MCF 10A (cell line): Measurements from ENCODE around the gene TRMT112. TPM values are rescaled to one million over a fixed set of nuclear protein-coding genes. Genes with fewer than 3 reads are reported as not detected.

Experiments
- BruUV-seq: library from RNA; stranded (reverse); fragments of 400-500 nt; replicated peaks from 2 replicates; lab custom pipeline; 2021; lab: Mats Ljungman, UMichigan
- CTCF ChIA-PET: fragments of 300-600 bp; sonication (Branson Sonifier 250); formaldehyde crosslinking; extraction: SDS; loops from one replicate; lab custom pipeline; 2021; ENCODE audit warnings: antibody characterized with exemption, inconsistent platforms; lab: Yijun Ruan, JAX
- POLR2A ChIA-PET: fragments of 300-600, 350-650 bp; sonication (Branson Sonifier 250); formaldehyde crosslinking; extraction: SDS; loops from one replicate; lab custom pipeline; 2020; ENCODE audit warnings: antibody characterized with exemption, inconsistent platforms; lab: Yijun Ruan, JAX
- DNase-seq: peaks from one replicate; pipeline ENCODE4 v3.0.0-alpha.2; 2018; ENCODE audit not compliant: unreplicated experiment
- H3K27ac Mint-ChIP-seq: one replicate; pipeline ENCODE4 v1.8.0; 2022; ENCODE audit warnings: mild to moderate bottlenecking, low read depth, mixed read lengths; ENCODE audit not compliant: unreplicated experiment
- H3K27me3 Mint-ChIP-seq: one replicate; pipeline ENCODE4 v1.8.0; 2022; ENCODE audit warnings: mixed read lengths; ENCODE audit not compliant: insufficient read depth, unreplicated experiment
- H3K36me3 Mint-ChIP-seq: one replicate; pipeline ENCODE4 v1.8.0; 2022; ENCODE audit warnings: mild to moderate bottlenecking, moderate library complexity, mixed read lengths; ENCODE audit not compliant: insufficient read depth, unreplicated experiment
- H3K4me1 Mint-ChIP-seq: one replicate; pipeline ENCODE4 v1.8.0; 2022; ENCODE audit warnings: mixed read lengths; ENCODE audit not compliant: insufficient read depth, unreplicated experiment
- H3K4me3 Mint-ChIP-seq: one replicate; pipeline ENCODE4 v1.8.0; 2022; ENCODE audit warnings: mild to moderate bottlenecking, moderate library complexity, mixed read lengths; ENCODE audit not compliant: unreplicated experiment
- H3K9me3 Mint-ChIP-seq: one replicate; pipeline ENCODE4 v1.8.0; 2022; ENCODE audit warnings: mixed read lengths; ENCODE audit not compliant: unreplicated experiment
- intact Hi-C: fragments of 100-400 bp; cut with micrococcal nuclease; formaldehyde crosslinking; loops from 2 replicates; pipeline ENCODE4 v1.14.1; 2022
- total RNA-seq: library from RNA; stranded (reverse); gene quantifications from 2 replicates; pipeline ENCODE4 v1.2.3, GENCODE V29; 2022
- TF ChIP-seq, protein P1 (sequence below): fragments of 200-600 bp; IDR thresholded peaks from one replicate; pipeline ENCODE4 v1.8.0; 2022; ENCODE audit warnings: antibody characterized with exemption, mild to moderate bottlenecking; ENCODE audit not compliant: unreplicated experiment

TRMT112 gene
- total RNA-seq, 1 experiment from 2014 or later, result 284 TPM

DNA sequence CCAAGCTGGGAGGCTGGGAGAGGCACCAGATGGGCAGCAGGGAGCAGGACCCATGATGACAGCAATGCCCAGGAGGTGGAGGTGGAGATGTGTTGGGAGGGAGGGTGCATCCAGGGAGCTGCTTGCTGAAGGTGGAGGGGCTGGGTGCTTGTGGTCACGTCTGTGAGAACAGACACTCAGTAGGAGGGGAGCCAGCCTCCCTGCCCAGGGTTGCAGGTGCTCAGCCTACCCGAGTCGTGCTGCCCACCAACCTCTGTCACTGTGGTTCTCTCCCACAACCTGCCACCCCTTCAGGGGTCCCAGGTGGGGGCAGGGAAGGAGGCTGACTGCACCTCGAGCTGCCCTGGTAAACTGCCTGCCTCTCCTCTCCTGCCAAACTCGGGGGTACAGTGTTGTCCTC is 6.0 kb upstream of the TRMT112 start:
- Mint-ChIP-seq H3K27me3 (no peaks in the 10 kb centered on the region), H3K4me1 (peaks cover 40% of the 10 kb centered on the region), H3K4me3 (no peak overlapping the region), H3K36me3 (peaks cover 27% of the 10 kb centered on the region), H3K27ac (peak overlapping the region; percentile 94), H3K9me3 (no peaks in the 10 kb centered on the region)
- no peak for DNase-seq
- intact Hi-C loops, result no loop called here
- TF ChIP-seq, protein P1, sequence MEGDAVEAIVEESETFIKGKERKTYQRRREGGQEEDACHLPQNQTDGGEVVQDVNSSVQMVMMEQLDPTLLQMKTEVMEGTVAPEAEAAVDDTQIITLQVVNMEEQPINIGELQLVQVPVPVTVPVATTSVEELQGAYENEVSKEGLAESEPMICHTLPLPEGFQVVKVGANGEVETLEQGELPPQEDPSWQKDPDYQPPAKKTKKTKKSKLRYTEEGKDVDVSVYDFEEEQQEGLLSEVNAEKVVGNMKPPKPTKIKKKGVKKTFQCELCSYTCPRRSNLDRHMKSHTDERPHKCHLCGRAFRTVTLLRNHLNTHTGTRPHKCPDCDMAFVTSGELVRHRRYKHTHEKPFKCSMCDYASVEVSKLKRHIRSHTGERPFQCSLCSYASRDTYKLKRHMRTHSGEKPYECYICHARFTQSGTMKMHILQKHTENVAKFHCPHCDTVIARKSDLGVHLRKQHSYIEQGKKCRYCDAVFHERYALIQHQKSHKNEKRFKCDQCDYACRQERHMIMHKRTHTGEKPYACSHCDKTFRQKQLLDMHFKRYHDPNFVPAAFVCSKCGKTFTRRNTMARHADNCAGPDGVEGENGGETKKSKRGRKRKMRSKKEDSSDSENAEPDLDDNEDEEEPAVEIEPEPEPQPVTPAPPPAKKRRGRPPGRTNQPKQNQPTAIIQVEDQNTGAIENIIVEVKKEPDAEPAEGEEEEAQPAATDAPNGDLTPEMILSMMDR, result no peak
- POLR2A ChIA-PET, result interaction anchor here (0.9 to 5.3 kb wide), 6 partner anchors 10 to 54 kb away, joined by 5 to 89 read pairs (median 8); partner anchors contain the start of gene ESRRA
- CTCF ChIA-PET, result interaction anchor here (0.9 to 4.5 kb wide), 4 partner anchors 8 to 37 kb away, joined by 3 to 33 read pairs (median 18); no protein-coding TSS in a partner anchor
- BruUV-seq, result no TSS peak

DNA sequence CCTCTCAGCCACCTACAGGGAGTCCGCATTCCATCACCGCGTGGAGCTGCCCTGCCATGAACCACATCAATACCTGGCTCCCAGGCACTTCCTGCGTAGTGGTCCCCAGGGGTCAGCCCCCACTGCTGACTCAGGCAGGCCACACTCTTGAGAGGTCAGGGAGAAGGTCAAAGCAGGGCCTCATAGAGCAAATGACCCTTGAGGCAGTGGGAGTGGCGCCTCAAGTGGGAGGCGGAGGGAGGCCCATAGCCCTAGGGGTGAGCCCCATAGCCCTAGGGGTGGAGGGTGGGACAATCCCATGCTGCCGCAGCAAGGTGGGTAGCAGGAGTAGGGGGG is 5.5 kb upstream of the TRMT112 start:
- H3K4me1 Mint-ChIP-seq, result peaks cover 40% of the 10 kb centered on the region
- no peaks in the 10 kb centered on the region for H3K27me3 Mint-ChIP-seq
- no peak for DNase-seq
- no TSS peak for BruUV-seq
- H3K4me3 Mint-ChIP-seq, result no peak overlapping the region
- POLR2A ChIA-PET, result interaction anchor here (0.6 to 5.3 kb wide), 6 partner anchors 10 to 83 kb away, joined by 3 to 89 read pairs (median 6); partner anchors contain the start of gene ESRRA
- H3K9me3 Mint-ChIP-seq, result no peaks in the 10 kb centered on the region
- no peak overlapping the region for H3K27ac Mint-ChIP-seq
- H3K36me3 Mint-ChIP-seq, result peaks cover 30% of the 10 kb centered on the region
- TF ChIP-seq, protein P1, result no peak
- intact Hi-C loops, result no loop called here
- CTCF ChIA-PET, result interaction anchor here (1.1 to 4.5 kb wide), 3 partner anchors 9 to 73 kb away, joined by 3 to 33 read pairs (median 32); no protein-coding TSS in a partner anchor

DNA sequence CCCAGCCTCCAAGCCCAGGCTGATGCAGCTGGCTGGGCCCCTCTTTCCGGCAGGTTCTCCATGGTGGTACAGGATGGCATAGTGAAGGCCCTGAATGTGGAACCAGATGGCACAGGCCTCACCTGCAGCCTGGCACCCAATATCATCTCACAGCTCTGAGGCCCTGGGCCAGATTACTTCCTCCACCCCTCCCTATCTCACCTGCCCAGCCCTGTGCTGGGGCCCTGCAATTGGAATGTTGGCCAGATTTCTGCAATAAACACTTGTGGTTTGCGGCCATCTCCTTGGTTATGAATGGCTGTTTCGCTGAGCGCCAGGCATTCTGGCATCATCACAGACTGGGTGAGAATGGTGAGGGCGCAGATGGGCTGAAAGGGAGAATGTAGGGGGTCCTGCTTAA is 4.2 kb upstream of the TRMT112 start:
- Mint-ChIP-seq H3K9me3 (no peaks in the 10 kb centered on the region), H3K27ac (peak overlapping the region; percentile 93), H3K4me3 (peak overlapping the region; percentile 46), H3K36me3 (peaks cover 35% of the 10 kb centered on the region), H3K27me3 (no peaks in the 10 kb centered on the region), H3K4me1 (peaks cover 40% of the 10 kb centered on the region)
- no TSS peak for BruUV-seq
- POLR2A ChIA-PET, result interaction anchor here (0.8 to 5.3 kb wide), 6 partner anchors 10 to 53 kb away, joined by 3 to 89 read pairs (median 5); partner anchors contain the start of gene ESRRA
- intact Hi-C loops, result no loop called here
- peak; percentile 88 for DNase-seq
- TF ChIP-seq, protein P1, result no peak
- CTCF ChIA-PET, result interaction anchor here (0.6 to 4.5 kb wide), 5 partner anchors 10 to 1724 kb away, joined by 3 to 33 read pairs (median 4); no protein-coding TSS in a partner anchor

DNA sequence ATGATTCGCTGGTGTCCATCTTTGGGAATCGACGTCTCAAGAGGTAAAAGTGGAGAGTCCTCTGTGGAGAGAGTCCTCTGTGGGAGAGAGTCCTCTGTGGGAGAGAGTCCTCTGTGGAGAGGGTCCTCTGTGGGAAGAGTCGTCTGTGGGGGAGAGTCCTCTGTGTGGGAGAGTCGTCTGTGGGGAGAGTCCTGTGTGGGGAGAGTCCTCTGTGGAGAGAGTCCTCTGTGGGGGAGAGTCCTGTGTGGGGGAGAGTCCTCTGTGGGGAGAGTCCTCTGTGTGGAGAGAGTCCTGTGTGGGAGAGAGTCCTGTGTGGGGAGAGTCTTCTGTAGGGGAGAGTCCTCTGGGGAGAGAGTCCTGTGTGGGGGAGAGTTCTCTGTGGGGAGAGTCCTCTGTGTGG is 3.7 kb upstream of the TRMT112 start:
- Mint-ChIP-seq H3K36me3 (peaks cover 38% of the 10 kb centered on the region), H3K4me3 (peak overlapping the region; percentile 46), H3K4me1 (peaks cover 40% of the 10 kb centered on the region), H3K9me3 (no peaks in the 10 kb centered on the region), H3K27ac (peak overlapping the region; percentile 93), H3K27me3 (no peaks in the 10 kb centered on the region)
- BruUV-seq, result no TSS peak
- no peak for DNase-seq
- intact Hi-C loops, result no loop called here
- POLR2A ChIA-PET, result interaction anchor here (1.0 to 5.6 kb wide), 5 partner anchors 12 to 35 kb away, joined by 3 to 285 read pairs (median 8); partner anchors contain the start of genes CCDC88B and ESRRA
- CTCF ChIA-PET, result interaction anchor here (0.6 to 10.2 kb wide), 3 partner anchors 11 to 1724 kb away, joined by 3 to 148 read pairs (median 33); partner anchors contain the start of gene RPS6KA4
- TF ChIP-seq, protein P1, result no peak
